OCI-M2 (cell line): ENCODE results near the gene DSTYK.

Experiments used
- DNase-seq: peaks from one replicate; lab custom pipeline; 2025; ENCODE audit not compliant: unreplicated experiment; lab: John Stamatoyannopoulos, UW

DSTYK gene

GRCh38 chr1:205211169-205211838 lies at the start of gene DSTYK:
Gene DSTYK, minus strand, starts transcription at chr1:205211702. Its CDS starts 167 bp downstream, at chr1:205211535.
- DNase-seq = peak; percentile 64

GRCh38 chr1:205259998-205260397 lies 48.5 kb upstream of the DSTYK start:
- DNase-seq = no peak

DNA sequence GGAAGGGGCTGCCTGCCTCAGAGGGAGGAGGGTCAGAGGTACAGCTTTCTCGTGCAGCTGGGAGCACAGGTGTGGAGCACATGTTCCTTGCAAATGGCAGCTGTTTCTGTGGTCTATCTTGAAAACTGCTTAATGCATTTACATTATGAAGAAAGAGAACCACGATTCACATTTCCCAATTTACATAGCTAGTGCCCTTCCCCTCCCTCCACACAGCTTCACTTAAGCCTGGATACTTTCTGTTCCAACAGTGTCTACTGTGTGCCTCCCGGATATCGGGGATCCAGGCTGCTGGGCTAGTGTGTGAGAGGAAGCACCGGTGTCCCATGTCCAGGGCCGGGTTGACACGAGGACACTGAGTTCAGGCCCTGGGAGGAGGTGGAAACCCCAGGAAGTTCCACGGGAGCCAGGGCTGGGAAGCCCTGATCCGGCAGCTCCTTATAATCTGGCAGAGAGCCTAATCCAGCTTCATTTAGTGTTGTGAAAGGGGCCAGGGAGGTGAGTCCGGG lies 47.9 kb upstream of the DSTYK start:
- DNase-seq = no peak

GRCh38 chr1:205258719-205259118 lies 47.2 kb upstream of the DSTYK start:
- DNase-seq = no peak

DNA sequence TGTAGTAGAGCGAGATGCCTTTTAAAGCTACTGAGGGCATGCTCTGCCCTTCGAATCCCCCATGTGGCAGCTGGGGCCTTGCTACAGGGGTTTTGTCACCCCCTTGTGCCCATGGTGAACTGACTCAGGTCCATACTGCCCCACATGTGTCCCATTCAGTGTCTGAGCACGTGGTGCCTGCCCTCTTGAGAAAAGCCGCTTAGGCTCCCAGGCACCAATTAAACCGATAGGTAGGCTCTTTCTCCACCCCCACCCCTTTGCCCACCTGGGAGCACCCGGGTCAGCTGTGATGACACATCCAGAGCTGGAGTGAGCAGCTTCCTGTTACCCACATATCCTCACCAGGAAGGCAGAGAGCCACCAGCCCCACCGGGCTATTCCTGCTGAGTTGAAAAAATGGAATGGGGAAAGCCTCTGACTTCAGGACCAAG lies 46.8 kb upstream of the DSTYK start:
- DNase-seq = no peak

DNA sequence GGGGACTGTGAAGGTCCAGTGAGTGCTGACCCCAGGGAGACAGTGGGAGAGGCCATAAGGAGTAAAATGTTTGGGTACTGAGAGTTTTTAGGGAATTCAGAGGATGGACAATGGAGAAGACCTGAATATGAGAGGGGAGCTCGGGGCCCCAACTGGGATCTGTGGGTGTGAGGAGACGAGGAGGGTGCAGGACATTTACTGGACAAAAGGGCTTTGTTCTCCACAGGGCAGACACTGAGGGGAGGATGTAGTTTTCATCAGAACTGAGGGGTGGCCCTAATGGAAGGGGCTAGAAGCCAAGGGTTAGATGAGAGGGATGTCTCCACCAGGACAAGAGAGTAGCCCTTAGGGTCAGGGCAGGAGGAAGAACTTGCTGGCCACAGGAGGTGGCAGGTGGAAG lies 46.2 kb upstream of the DSTYK start:
- no peak for DNase-seq

GRCh38 chr1:205256951-205257625 lies 45.6 kb upstream of the DSTYK start:
- no peak for DNase-seq

- peak; percentile 16 for DNase-seq
Measured at GRCh38 chr1:205255941-205256780, 44.7 kb upstream of the DSTYK start.

DNA sequence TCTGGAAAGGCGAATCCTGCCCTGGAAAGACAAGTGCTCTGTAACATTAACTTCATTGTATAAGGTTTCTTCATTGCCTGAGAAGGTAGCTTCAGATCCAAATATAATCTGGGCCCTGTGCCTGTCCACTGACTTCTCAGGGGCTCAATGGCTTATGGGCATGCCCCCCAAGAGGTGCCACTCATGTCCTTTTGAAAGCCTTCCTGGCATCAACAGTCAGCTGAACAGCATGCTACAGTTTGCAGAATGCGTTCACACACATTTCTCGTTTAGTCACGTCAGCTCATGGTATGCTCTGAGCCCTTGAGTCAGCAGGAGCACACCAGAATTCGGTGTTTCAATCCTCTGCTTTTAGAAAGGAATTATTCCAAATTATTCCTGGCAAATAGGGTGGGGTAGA lies 40.1 kb upstream of the DSTYK start:
- no peak for DNase-seq

GRCh38 chr1:205250699-205251098 lies 39.2 kb upstream of the DSTYK start:
- no peak for DNase-seq

DNA sequence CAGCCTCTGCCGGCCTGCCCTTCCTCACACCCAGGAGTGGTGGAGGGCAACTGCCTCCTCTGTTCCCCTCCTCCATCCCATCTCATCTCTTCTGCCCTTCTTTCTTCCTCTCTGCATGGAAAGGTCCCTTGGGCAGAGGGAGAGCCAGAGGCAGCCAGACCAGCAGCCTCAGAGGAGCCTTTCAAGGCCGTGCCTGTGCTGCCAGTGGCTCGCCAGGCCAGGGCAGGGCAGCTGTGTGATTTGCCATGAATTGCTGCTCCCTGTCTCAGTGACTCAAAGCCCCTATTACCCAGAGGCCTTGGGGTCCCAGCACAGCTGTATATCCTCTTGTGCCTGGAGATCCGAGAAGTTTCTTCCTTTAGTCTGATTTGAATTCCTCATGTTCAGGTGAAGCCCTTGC lies 38.1 kb upstream of the DSTYK start:
- DNase-seq = no peak

DNA sequence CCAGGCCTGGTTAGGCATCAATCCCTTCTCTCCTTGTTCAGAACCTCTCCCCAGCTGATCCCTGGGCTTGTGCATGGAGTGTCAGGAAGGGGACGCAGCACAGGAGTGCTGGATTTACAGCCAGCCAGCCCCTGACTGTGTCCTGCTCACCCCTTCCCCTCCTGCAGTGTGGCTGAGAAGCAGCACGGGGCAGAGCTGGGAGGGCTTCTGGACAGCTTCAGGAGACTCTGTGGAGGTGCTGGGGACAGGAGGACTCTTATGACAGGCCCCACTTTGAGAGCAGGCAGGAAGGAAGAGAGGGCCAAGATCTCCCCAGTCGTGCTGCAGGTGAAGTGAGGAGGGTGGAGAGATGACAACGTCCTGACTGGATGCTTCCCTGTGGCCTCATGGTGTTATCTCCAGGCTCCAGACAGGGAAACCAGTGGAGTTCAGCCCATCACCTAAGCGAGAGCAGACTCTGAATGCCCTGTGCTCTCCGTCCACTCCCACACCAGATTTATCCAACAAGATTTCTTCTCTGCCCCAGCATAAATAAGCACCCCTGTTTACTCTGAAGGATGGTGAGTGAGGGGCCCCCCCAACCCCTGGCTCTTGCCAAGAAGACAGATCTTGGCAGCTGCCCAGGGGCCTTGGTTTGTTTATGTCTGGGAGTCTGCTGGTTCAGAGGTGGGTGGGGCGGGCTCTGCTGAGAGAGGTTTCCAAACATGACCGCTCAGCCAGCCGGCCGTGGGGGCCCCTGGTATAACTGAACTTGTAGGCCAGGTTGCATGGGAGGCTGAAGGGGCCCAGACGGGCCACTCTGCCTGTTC lies 37.5 kb upstream of the DSTYK start:
- DNase-seq = no peak

GRCh38 chr1:205247130-205247921 lies 35.8 kb upstream of the DSTYK start:
- DNase-seq = no peak

GRCh38 chr1:205246351-205247119 lies 35.0 kb upstream of the DSTYK start:
- no peak for DNase-seq

DNA sequence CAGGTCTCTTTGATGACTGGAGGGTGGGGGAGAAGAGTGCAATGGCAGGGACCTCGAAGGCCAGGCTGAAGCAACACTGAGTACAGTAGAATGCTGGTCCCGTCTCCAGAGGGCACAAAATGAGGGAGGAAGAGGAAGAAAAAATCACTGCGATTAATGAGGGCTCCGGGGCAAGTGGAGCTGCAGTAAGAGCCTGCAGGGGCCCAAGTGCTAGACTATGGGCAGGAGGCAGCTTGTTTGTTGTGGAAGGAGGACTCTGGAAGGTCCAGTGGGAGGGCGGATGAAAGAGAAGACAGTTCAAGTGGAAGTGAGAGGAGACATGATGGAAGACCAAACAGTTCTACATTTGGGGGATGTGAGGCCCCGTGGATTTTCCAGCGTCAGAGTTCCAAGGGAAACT lies 33.6 kb upstream of the DSTYK start:
- no peak for DNase-seq

- no peak for DNase-seq
Measured at GRCh38 chr1:205244384-205244783, 32.9 kb upstream of the DSTYK start.

GRCh38 chr1:205243350-205244191 lies 32.1 kb upstream of the DSTYK start:
- DNase-seq = no peak

- no peak for DNase-seq
Measured at GRCh38 chr1:205241366-205242030, 30.0 kb upstream of the DSTYK start.
